ENCODE measurements around the gene RERG.

GRCh38 chr12:15146585-15146984, 74.6 kb downstream of the RERG start:
- no peak for TF ChIP-seq CTCF (IDR thresholded peaks at IDR 0.05)
- TF ChIP-seq POLR2A (IDR thresholded peaks at IDR 0.05) = no peak

All from right lobe of liver (tissue), 4 donors.